Activated CD4-positive, alpha-beta memory T cell treated with anti-CD3 and anti-CD28 coated beads, Interleukin-2, amount 10 ng/mL, durations not matched to agents 7 days and 5 days (primary cell): Measurements from ENCODE around the gene SLC8A1. TPM values are rescaled to one million over a fixed set of nuclear protein-coding genes. Genes with fewer than 3 reads are reported as not detected.

ENCODE experiments used
- CTCF ChIA-PET: fragments of 350-600 bp; sonication (Branson Sonifier 250); formaldehyde crosslinking; loops from one replicate; lab custom pipeline; 2021; ENCODE audit warnings: antibody characterized with exemption, inconsistent platforms; lab: Charles Lee
- POLR2A ChIA-PET: fragments of 350-600 bp; sonication (Branson Sonifier 250); formaldehyde crosslinking; loops from one replicate; lab custom pipeline; 2021; ENCODE audit warnings: antibody characterized with exemption; lab: Charles Lee
- DNase-seq: peaks from one replicate; pipeline ENCODE4 v3.0.0-alpha.2; 2020
- H3K27ac Mint-ChIP-seq: one replicate; pipeline ENCODE4 v1.8.0; 2021; ENCODE audit warnings: mild to moderate bottlenecking, mixed read lengths
- H3K27me3 Mint-ChIP-seq: one replicate; pipeline ENCODE4 v1.8.0; 2021; ENCODE audit warnings: mixed read lengths
- H3K36me3 Mint-ChIP-seq: one replicate; pipeline ENCODE4 v1.8.0; 2021; ENCODE audit warnings: low read depth, mixed read lengths
- H3K4me1 Mint-ChIP-seq: one replicate; pipeline ENCODE4 v1.8.0; 2021; ENCODE audit warnings: mixed read lengths
- H3K4me3 Mint-ChIP-seq: one replicate; pipeline ENCODE4 v1.8.0; 2021; ENCODE audit warnings: mild to moderate bottlenecking, mixed read lengths
- H3K9me3 Mint-ChIP-seq: one replicate; pipeline ENCODE4 v1.8.0; 2021; ENCODE audit warnings: mixed read lengths
- total RNA-seq, 2 experiments: library from RNA; stranded (reverse); gene quantifications; one replicate each; pipeline ENCODE4 v1.2.3, GENCODE V29; 2021

Gene SLC8A1
- total RNA-seq, 2 experiments from 2014 or later, result 0.25 to 0.45 TPM

GRCh38 chr2:40199771-40200170 lies 252.1 kb downstream of the SLC8A1 start:
- no peak for DNase-seq
- Mint-ChIP-seq H3K27me3 (no peaks in the 10 kb centered on the region), H3K4me1 (no peaks in the 10 kb centered on the region), H3K9me3 (no peaks in the 10 kb centered on the region), H3K4me3 (no peak overlapping the region), H3K27ac (no peak overlapping the region), H3K36me3 (no peaks in the 10 kb centered on the region)
- POLR2A ChIA-PET, result no interaction called here
- CTCF ChIA-PET, result no interaction called here

GRCh38 chr2:40197121-40197520 lies 254.8 kb downstream of the SLC8A1 start:
- CTCF ChIA-PET, result no interaction called here
- no peaks in the 10 kb centered on the region for H3K36me3 Mint-ChIP-seq
- no peaks in the 10 kb centered on the region for H3K4me1 Mint-ChIP-seq
- no peak overlapping the region for H3K27ac Mint-ChIP-seq
- H3K27me3 Mint-ChIP-seq, result no peaks in the 10 kb centered on the region
- H3K4me3 Mint-ChIP-seq, result no peak overlapping the region
- no peaks in the 10 kb centered on the region for H3K9me3 Mint-ChIP-seq
- POLR2A ChIA-PET, result no interaction called here
- DNase-seq, result no peak

- ChIA-PET CTCF (no interaction called here), POLR2A (no interaction called here)
- no peak for DNase-seq
- Mint-ChIP-seq H3K4me3 (no peak overlapping the region), H3K9me3 (no peaks in the 10 kb centered on the region), H3K27me3 (no peaks in the 10 kb centered on the region), H3K27ac (no peak overlapping the region), H3K36me3 (no peaks in the 10 kb centered on the region), H3K4me1 (no peaks in the 10 kb centered on the region)
Measured at GRCh38 chr2:40193670-40194026, 258.2 kb downstream of the SLC8A1 start.

- POLR2A ChIA-PET, result no interaction called here
- H3K36me3 Mint-ChIP-seq, result no peaks in the 10 kb centered on the region
- H3K4me1 Mint-ChIP-seq, result no peaks in the 10 kb centered on the region
- no peak overlapping the region for H3K4me3 Mint-ChIP-seq
- H3K9me3 Mint-ChIP-seq, result no peaks in the 10 kb centered on the region
- no peak overlapping the region for H3K27ac Mint-ChIP-seq
- no peak for DNase-seq
- CTCF ChIA-PET, result no interaction called here
- no peaks in the 10 kb centered on the region for H3K27me3 Mint-ChIP-seq
Measured at GRCh38 chr2:40192864-40193669, 258.8 kb downstream of the SLC8A1 start.

GRCh38 chr2:40190457-40190856 lies 261.4 kb downstream of the SLC8A1 start:
- POLR2A ChIA-PET, result no interaction called here
- Mint-ChIP-seq H3K27ac (no peak overlapping the region), H3K4me1 (no peaks in the 10 kb centered on the region), H3K36me3 (no peaks in the 10 kb centered on the region), H3K27me3 (no peaks in the 10 kb centered on the region), H3K9me3 (no peaks in the 10 kb centered on the region), H3K4me3 (no peak overlapping the region)
- DNase-seq, result no peak
- CTCF ChIA-PET, result no interaction called here

GRCh38 chr2:40189881-40190280 lies 262.0 kb downstream of the SLC8A1 start:
- H3K9me3 Mint-ChIP-seq, result no peaks in the 10 kb centered on the region
- ChIA-PET POLR2A (no interaction called here), CTCF (no interaction called here)
- no peak overlapping the region for H3K27ac Mint-ChIP-seq
- no peak for DNase-seq
- H3K36me3 Mint-ChIP-seq, result no peaks in the 10 kb centered on the region
- H3K27me3 Mint-ChIP-seq, result no peaks in the 10 kb centered on the region
- no peaks in the 10 kb centered on the region for H3K4me1 Mint-ChIP-seq
- no peak overlapping the region for H3K4me3 Mint-ChIP-seq

GRCh38 chr2:40187054-40187453 lies 264.8 kb downstream of the SLC8A1 start:
- Mint-ChIP-seq H3K4me1 (no peaks in the 10 kb centered on the region), H3K27me3 (no peaks in the 10 kb centered on the region), H3K9me3 (no peaks in the 10 kb centered on the region), H3K27ac (no peak overlapping the region), H3K36me3 (no peaks in the 10 kb centered on the region), H3K4me3 (no peak overlapping the region)
- DNase-seq, result no peak
- ChIA-PET POLR2A (no interaction called here), CTCF (no interaction called here)

GRCh38 chr2:40184551-40184950 lies 267.3 kb downstream of the SLC8A1 start:
- no peaks in the 10 kb centered on the region for H3K9me3 Mint-ChIP-seq
- H3K4me1 Mint-ChIP-seq, result no peaks in the 10 kb centered on the region
- no peak overlapping the region for H3K4me3 Mint-ChIP-seq
- no peaks in the 10 kb centered on the region for H3K36me3 Mint-ChIP-seq
- ChIA-PET CTCF (no interaction called here), POLR2A (no interaction called here)
- no peak for DNase-seq
- no peaks in the 10 kb centered on the region for H3K27me3 Mint-ChIP-seq
- no peak overlapping the region for H3K27ac Mint-ChIP-seq

- Mint-ChIP-seq H3K9me3 (no peaks in the 10 kb centered on the region), H3K27ac (no peak overlapping the region), H3K36me3 (no peaks in the 10 kb centered on the region), H3K27me3 (no peaks in the 10 kb centered on the region), H3K4me1 (no peaks in the 10 kb centered on the region), H3K4me3 (no peak overlapping the region)
- no peak for DNase-seq
- CTCF ChIA-PET, result no interaction called here
- POLR2A ChIA-PET, result no interaction called here
Measured at GRCh38 chr2:40181855-40182254, 270.0 kb downstream of the SLC8A1 start.

- H3K4me1 Mint-ChIP-seq, result no peaks in the 10 kb centered on the region
- H3K27me3 Mint-ChIP-seq, result no peaks in the 10 kb centered on the region
- no peak for DNase-seq
- H3K36me3 Mint-ChIP-seq, result no peaks in the 10 kb centered on the region
- H3K9me3 Mint-ChIP-seq, result no peaks in the 10 kb centered on the region
- POLR2A ChIA-PET, result no interaction called here
- H3K27ac Mint-ChIP-seq, result no peak overlapping the region
- CTCF ChIA-PET, result no interaction called here
- H3K4me3 Mint-ChIP-seq, result no peak overlapping the region
Measured at GRCh38 chr2:40179801-40180200, 272.1 kb downstream of the SLC8A1 start.

GRCh38 chr2:40178971-40179370 lies 272.9 kb downstream of the SLC8A1 start:
- ChIA-PET POLR2A (no interaction called here), CTCF (no interaction called here)
- no peaks in the 10 kb centered on the region for H3K9me3 Mint-ChIP-seq
- H3K4me3 Mint-ChIP-seq, result no peak overlapping the region
- DNase-seq, result no peak
- H3K27ac Mint-ChIP-seq, result no peak overlapping the region
- no peaks in the 10 kb centered on the region for H3K27me3 Mint-ChIP-seq
- H3K36me3 Mint-ChIP-seq, result no peaks in the 10 kb centered on the region
- H3K4me1 Mint-ChIP-seq, result no peaks in the 10 kb centered on the region

GRCh38 chr2:40178171-40178778 lies 273.6 kb downstream of the SLC8A1 start:
- POLR2A ChIA-PET, result no interaction called here
- Mint-ChIP-seq H3K27me3 (no peaks in the 10 kb centered on the region), H3K36me3 (no peaks in the 10 kb centered on the region), H3K9me3 (no peaks in the 10 kb centered on the region), H3K27ac (no peak overlapping the region), H3K4me1 (no peaks in the 10 kb centered on the region), H3K4me3 (no peak overlapping the region)
- no peak for DNase-seq
- CTCF ChIA-PET, result no interaction called here

GRCh38 chr2:40177366-40177765 lies 274.5 kb downstream of the SLC8A1 start:
- no peaks in the 10 kb centered on the region for H3K9me3 Mint-ChIP-seq
- H3K4me3 Mint-ChIP-seq, result no peak overlapping the region
- no peak overlapping the region for H3K27ac Mint-ChIP-seq
- no peaks in the 10 kb centered on the region for H3K4me1 Mint-ChIP-seq
- POLR2A ChIA-PET, result no interaction called here
- no peaks in the 10 kb centered on the region for H3K27me3 Mint-ChIP-seq
- H3K36me3 Mint-ChIP-seq, result no peaks in the 10 kb centered on the region
- no peak for DNase-seq
- CTCF ChIA-PET, result no interaction called here

GRCh38 chr2:40173276-40173675 lies 278.6 kb downstream of the SLC8A1 start:
- Mint-ChIP-seq H3K27me3 (no peaks in the 10 kb centered on the region), H3K4me3 (no peak overlapping the region), H3K27ac (no peak overlapping the region), H3K9me3 (no peaks in the 10 kb centered on the region), H3K4me1 (no peaks in the 10 kb centered on the region), H3K36me3 (no peaks in the 10 kb centered on the region)
- DNase-seq, result no peak
- CTCF ChIA-PET, result no interaction called here
- POLR2A ChIA-PET, result no interaction called here
